Spleen (tissue), 7 donors: ENCODE measurements around the gene FIBCD1.

ENCODE experiments used
- CTCF ChIP-seq, 11 experiments: fragments of 200-600 bp in 7 of 11; fragments of 450-650 bp in 4 of 11; sonication (generic) in 4 of 11; IDR thresholded peaks in 8 of 11; conservative IDR thresholded peaks in 3 of 11; 1 replicate in 7 of 11; 2 replicates in 4 of 11; pipeline versions ENCODE4 v1.4.0 to v1.8.0; 2016 to 2021; ENCODE audit warnings: antibody characterized with exemption in 11 of 11, inconsistent platforms in 4 of 11, mild to moderate bottlenecking in 1 of 11
- POLR2A ChIP-seq, 3 donors: fragments of 450-650 bp; IDR thresholded peaks; one replicate each; pipeline ENCODE4 v1.5.1; 2017; ENCODE audit warnings: antibody characterized with exemption in 3 of 3, mild to moderate bottlenecking in 1 of 3
- POLR2AphosphoS5 ChIP-seq, 3 donors: sonication (generic); formaldehyde crosslinking; IDR thresholded peaks; one replicate each; pipeline ENCODE4 v1.5.1; 2017; ENCODE audit warnings: antibody characterized with exemption in 3 of 3
- donor health status: DM: no; HTN: no; CAD: no; lungs with moderate emphysema.
- donor health status: DM: no; HTN: no; CAD: no.
- donor health status: DM: no; HTN: no; CAD: no.

GRCh38 chr9:130975156-130975555 lies 36.1 kb upstream of the FIBCD1 start:
- TF ChIP-seq POLR2AphosphoS5 (IDR thresholded peaks at IDR 0.05), result no peak
- no peak for TF ChIP-seq CTCF (IDR thresholded peaks at IDR 0.05 in 8 of 11, conservative IDR thresholded peaks at IDR 0.05 in 3 of 11)
- no peak for TF ChIP-seq POLR2A (IDR thresholded peaks at IDR 0.05)
